PFSK-1 (cell line): Measurements from ENCODE around the gene TRAF1.

ENCODE experiments used
- FOXP2 ChIP-seq: optimal IDR thresholded peaks from 2 replicates; pipeline ENCODE3; 2011; ENCODE audit warnings: borderline replicate concordance, control low read depth, inconsistent platforms; ENCODE audit not compliant: insufficient read depth; ENCODE audit errors: extremely low read length, extremely low read depth
- POLR2AphosphoS5 ChIP-seq: IDR thresholded peaks from 2 replicates; pipeline ENCODE4 v1.6.1; 2012; ENCODE audit warnings: low read depth, mild to moderate bottlenecking, control low read depth, low read length, moderate library complexity
- REST ChIP-seq, 2 experiments: IDR thresholded peaks; 2 replicates each; pipeline versions ENCODE4 v1.6.1 to v1.8.0; 2011 to 2012; ENCODE audit warnings: low read depth in 2 of 2, low read length in 2 of 2, control low read depth in 1 of 2, inconsistent platforms in 1 of 2, mild to moderate bottlenecking in 1 of 2, moderate library complexity in 1 of 2; ENCODE audit not compliant: insufficient read depth in 1 of 2
- SIN3A ChIP-seq: IDR thresholded peaks from 2 replicates; pipeline ENCODE4 v1.6.1; 2012; ENCODE audit warnings: mild to moderate bottlenecking, low read length, moderate library complexity, borderline replicate concordance; ENCODE audit not compliant: insufficient read depth
- TAF1 ChIP-seq: IDR thresholded peaks from 2 replicates; pipeline ENCODE4 v1.6.1; 2012; ENCODE audit warnings: low read length, control low read depth, borderline replicate concordance; ENCODE audit not compliant: insufficient read depth

The TRAF1 gene

GRCh38 chr9:120899490-120900068 lies 27.0 kb downstream of the TRAF1 start:
- no peak for TF ChIP-seq TAF1
- TF ChIP-seq REST (IDR thresholded peaks at IDR 0.05; ENCODE audit: insufficient read depth in 1 of 2, low read depth in 2 of 2, low read length in 2 of 2) = no peak
- no peak for TF ChIP-seq SIN3A
- no peak for TF ChIP-seq FOXP2
- TF ChIP-seq POLR2AphosphoS5 = no peak

- TF ChIP-seq REST (IDR thresholded peaks at IDR 0.05; ENCODE audit: insufficient read depth in 1 of 2, low read depth in 2 of 2, low read length in 2 of 2) (no peak), SIN3A (no peak), POLR2AphosphoS5 (no peak), FOXP2 (no peak), TAF1 (no peak)
These were observed 28.2 kb downstream of the TRAF1 start for GRCh38 chr9:120898396-120898795.

- no peak for TF ChIP-seq SIN3A
- no peak for TF ChIP-seq TAF1
- TF ChIP-seq REST (IDR thresholded peaks at IDR 0.05; ENCODE audit: insufficient read depth in 1 of 2, low read depth in 2 of 2, low read length in 2 of 2) = no peak
- TF ChIP-seq FOXP2 = no peak
- TF ChIP-seq POLR2AphosphoS5 = no peak
These were observed 30.6 kb downstream of the TRAF1 start for GRCh38 chr9:120895951-120896350.

- no peak for TF ChIP-seq FOXP2
- TF ChIP-seq TAF1 = no peak
- TF ChIP-seq POLR2AphosphoS5 = no peak
- no peak for TF ChIP-seq SIN3A
- TF ChIP-seq REST (IDR thresholded peaks at IDR 0.05; ENCODE audit: insufficient read depth in 1 of 2, low read depth in 2 of 2, low read length in 2 of 2) = no peak
These were observed 32.1 kb downstream of the TRAF1 start for GRCh38 chr9:120894321-120895148.
